GM21576 (cell line): Measurements from ENCODE around the gene TAPBP.

ENCODE experiments used
- ATAC-seq: cut with Tn5 transposase; IDR thresholded peaks from one replicate; pipeline ENCODE4 v1.9.1; 2021; ENCODE audit warnings: mild to moderate bottlenecking, moderate library complexity; ENCODE audit not compliant: unreplicated experiment

The TAPBP gene

DNA sequence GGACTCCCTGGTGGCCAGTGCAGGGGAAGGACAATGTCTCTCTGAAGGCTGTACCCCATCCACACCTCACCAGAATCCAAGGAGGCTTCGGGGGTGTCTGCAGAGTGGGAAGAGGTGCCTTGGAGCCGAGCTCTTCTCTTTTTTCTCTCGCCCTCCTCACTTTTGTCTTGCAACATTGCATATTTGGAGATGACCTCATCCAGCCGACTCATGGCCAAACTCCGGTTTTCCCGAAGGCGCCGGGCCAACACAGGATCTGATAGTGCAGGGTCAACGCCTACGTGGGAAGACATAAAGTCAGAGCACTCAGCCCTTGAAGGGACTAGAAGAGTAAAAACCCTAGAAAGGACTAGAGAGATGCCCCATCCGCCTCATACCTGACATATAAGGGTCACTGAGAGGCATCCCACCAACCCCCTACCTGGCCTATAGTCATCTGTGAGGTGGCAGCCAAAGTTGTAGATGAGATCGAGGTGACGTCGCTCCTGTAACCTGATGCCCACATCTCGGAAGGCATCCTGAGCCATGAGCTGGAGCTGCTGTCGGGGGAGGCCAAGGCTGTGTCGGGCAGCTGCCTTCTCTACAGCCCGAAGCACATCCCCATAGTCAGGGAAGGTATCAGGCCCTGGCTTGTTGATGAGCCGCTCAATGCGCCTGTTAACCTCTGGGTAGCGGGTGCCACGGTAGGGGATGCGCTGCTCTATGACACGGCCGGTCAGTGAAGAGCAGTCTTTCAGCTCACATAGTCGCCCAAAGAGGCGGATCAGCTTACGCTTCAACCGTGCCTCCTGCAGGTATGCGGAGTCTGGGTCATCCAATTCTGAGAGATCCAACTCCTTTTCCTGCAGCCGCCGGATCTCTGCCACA, 6.7 kb upstream of the TAPBP start:
- no peak for ATAC-seq

DNA sequence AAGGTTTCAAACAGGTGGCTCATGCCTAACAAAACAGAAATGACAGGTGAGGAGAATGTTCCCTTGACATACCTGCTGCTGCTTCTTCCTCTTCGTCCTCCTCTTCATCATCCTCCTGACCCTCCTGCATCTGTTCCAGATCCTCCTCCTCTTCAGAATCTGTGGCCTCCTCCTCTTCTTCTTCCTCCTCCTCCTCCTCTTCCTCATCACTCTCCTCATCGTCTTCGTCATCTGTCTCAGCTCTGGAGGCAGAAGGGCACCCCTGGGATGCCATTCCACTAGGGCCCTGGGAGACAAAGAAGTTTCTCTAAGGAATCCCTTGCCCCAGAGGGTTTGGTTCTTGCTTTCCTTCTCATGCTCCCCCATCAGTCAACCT, 6.0 kb upstream of the TAPBP start:
- no peak for ATAC-seq

DNA sequence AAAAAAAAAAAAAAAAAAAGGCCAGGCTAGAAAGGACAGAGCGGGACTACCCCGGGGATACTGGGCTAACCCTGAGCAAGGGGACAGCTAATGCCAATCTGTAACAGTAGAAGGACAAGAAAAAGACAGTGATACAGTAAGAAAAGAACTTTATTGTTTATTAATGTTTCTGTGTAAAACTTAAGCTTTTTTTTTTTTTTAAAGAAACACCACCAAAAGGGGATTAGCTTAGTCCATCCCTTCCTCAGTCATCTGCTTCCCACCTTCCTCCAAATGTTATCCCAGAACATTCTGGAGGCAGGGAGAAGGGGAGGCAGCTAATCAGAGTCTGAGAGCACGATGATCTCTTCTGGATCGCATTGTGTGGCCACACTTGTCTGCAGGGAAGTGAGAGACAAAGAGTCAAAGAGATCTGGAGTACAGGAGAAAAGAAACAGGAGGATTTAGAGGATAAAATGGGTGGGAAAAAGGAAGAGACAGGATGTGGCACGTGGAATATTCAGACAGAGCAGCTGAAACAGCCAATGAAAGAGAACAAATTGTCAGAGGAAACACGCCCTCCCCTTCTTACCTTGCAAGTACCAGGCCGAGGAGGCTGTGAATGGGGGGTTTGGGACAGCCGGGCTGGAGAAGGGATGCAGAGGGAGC, 4.7 kb upstream of the TAPBP start:
- no peak for ATAC-seq

DNA sequence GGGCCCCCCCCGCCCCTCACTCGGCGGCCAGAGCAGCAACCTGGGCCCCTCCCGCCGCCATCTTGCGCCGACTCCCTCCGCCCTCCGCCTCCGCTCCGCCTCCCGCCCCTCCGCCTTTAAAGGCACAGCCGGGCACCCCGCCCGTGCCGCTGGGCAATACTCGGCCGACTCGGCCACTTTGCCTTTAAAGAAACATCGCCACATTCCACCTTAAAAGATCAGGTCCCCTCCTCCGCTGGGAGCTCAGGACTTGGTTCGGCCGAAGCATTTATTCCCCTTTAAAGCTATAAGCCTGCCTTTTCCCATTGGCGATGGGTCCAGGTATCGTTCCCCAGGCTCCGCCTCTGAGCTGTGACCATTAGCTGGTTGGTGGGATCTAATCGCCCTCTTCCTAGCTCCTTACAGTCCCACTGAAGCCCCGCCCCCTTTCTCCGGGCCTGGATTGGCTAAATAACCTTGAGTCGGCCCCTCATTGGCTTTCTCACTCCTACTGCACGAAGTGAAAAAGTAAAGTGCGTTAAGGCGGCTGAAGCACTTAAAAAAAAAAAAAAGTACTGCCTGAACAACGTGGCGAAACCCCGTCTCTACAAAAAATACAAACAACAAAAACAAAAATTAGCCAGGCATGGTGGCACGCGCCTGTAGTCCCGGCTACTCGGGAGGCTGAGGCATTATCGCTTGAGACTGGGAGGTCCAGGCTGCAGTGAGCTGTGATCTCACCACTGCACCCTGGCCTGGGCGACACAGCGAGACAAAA, 4.0 kb upstream of the TAPBP start, which contains the start of gene ZBTB22:
TSS of gene ZBTB22 (minus strand) at position 76 of the 757 bp plus-strand sequence. CDS start 828 bp downstream, outside the sequence.
- ATAC-seq, result peak; percentile 38

DNA sequence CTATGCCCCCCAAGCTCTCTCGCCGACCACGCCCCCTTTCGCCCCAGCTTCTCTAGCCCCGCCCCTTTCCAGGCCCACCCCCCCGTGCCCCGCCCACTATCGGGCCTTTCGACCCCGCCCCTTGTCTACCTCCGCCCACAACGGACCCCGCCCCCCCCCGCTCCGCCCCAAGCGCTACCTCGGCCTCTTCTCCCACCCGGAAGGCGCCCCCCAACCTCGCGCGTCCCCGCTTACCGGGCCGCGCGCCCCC, 3.5 kb upstream of the TAPBP start:
- no peak for ATAC-seq

DNA sequence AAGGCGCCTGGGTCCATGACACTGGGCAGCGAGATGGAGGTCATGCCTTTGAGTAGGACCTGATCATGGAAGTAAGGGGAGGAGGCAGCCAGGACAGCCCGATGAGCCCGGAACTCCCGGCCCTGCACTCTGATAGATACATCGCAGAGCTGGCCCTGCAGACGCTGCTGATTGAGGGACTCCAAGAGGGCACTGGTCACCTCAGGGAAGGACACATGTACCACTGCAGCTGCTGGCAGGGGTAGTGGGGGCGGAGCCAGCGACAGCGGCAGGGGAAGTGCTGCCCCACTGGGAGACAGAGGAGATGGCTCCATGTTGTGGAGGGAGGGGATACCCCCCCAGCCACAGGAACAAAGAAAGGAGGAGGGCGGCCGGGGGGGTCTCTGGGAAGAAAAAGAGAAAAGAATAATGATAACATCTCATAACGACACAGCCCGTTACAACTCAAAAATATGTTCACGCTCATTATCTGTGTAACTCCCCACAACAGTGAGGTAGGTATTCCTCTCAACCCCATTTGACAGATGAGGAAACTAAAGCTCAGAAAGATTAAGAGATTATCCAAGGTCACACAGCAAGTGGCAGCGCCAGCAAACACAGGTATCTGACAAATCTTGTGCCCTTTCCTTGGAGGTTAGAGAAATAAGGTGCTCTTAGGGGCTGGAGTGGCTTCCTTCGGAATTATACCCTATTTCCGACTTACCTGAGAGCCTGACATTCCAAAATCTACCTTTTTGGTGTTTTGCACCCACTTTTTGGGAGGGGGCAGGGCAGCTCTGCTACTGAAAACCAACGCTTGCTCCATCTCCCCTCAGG, 2.9 kb upstream of the TAPBP start:
- ATAC-seq, result no peak

DNA sequence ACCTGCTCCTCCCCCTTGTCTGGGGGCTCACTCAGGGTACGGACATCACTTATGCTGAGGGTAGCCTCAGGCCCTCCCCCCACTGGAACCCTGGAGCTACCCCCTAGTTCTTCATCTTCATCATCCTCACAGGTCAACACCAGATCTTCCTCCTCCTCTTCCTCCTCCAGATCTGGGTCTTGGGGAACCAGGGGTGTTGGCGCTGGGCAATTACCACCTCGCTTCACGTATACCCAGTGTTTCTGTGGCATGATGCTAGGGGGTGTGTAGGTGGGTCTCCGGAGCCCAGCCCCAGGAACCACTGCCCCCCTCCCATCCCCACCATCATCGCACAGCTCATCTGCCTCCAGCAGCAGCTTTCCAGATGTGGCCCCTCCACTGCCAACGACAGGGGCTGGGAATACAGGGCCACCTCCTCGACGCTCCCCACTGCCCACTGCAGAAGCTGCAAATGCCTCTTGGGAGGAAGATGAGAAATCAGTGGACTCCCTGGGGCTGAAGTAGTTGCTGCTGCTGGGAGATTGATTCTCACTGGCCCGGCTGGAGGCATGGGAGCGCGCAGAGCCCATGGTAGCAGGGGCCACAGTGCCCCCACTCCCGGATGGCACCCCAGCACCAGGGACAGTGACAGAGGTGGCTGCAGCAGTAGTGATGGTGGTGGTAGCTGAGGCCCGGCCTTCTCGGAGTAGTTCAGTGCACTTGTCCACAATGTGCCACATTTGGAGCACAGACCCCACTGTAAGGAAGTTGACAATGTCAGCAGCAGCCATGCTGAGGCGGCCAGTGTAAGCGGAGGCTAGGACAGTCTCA, 2.1 kb upstream of the TAPBP start:
- no peak for ATAC-seq

DNA sequence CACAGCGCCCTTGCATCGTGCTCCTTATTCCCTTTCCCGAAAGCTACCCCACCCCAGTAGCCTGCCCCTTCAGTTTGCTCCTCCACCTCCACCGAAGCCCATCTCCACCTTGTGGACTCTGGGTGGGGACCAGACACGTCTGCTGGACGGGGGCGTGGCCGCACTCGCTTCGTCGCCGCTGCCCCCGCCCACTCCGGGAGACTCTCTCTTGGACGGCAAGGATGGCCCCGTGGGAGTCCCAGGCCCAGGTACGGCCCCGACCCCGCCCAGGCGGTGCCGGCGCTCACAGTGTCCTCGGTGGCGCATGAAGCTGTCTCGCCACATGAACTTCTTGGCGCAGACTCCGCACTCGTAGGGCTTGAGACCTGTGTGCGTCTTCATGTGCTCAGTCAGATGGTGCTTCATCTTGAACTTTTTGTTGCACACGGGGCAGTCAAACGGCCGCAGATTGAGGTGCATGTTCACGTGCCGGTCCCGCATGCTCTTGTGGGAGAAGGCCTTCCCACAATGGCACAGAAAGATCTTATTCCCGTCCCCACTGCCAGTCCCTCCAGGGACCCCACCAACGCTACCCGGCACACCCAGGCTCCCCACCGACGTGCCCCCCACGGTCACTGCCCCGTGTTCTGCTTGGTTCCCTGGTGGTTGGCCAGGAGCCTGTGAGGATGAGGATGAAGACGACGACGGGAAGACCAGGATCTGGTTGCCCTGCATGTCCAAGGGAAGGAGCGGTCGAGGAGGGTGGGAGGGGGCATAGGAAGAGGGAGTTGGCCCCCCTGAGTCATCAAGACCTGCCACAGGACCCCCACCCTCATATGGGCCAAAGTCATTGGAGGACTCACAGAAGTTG, 1.3 kb upstream of the TAPBP start:
- no peak for ATAC-seq

DNA sequence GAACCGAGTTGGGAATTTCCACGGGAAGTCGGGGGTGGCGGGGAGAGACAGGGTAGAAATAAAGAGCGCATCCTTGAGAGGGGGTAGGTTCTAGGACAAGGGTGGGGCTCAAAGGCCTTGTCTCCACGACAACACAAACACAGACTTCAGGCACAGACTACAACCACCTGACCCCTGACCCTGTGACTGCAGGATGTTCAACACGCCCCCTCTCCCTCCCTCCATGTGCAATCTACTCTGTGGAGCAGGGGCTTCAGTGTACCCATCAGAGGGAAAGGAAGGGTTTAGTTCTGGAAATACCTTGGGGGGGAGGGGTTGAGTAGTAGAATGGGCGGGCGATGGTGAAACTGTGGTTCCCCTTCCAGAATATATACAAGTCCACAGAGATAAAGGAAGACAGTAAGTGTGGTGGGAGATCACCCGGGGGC, 651 bp upstream of the TAPBP start:
- no peak for ATAC-seq

DNA sequence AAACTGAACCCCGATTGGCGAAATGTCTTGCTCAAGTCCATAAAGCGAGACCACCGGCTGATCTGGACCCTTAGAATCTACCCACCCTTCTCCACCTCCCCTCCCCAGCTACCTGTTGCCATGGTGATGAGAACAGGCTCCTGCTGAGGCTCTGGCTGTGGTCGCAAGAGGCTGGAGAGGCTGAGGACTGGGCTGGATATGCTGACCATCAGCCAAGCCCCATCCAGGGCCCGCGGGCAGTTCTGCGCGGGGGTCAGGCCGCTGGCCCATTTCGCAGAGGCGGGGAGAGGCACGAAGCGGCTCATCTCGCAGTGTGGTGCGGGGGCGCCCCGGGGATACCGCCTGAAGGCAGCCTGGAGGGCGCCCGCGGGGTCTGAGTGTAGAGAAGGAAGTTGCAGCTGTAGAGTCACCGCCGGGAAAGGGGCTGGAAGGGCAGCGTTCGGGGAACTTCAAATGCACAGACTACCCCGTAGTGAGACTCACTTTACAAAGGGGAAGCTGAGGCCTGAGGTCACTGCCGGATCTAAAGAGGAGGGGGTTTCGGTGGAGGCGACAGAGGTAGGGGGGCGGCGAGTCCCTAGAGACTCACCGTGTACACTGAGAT, 671 bp downstream of the TAPBP start:
- peak; percentile 4 for ATAC-seq

DNA sequence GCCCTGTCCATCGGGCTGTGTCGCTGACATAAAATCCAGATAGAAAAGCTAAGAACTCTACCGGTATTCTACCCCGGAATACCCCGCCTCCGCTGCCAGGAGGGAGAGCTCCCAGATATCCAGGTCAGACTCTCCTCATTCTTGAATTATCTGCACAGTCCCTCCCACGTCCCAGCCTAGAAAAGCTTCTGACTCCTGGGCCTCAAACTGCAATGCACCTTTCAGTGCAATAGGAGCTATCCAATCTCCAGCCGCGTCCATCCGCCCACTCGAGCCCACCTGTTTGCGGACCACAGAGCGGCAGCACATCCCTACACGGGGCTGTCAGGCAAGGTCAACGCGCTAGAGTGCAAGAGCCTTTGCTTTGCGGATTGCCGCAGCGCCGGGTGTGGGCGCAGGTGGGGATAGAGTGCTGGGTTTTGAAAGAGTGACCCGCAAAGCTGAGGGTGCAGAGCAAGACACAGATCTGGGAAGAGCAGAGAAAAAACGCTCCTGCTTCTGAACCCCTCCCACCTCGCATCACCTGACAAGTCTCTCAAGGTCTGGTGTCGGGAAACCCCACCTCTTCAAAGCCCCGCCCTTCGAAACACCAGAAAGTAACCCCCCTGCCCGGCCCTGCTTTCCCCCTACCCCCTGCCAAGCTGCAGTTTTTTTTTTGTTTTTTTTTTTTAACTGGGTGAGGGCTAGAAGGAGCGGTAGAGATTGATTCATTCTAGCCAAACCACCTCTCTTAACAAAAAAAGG, 1.3 kb downstream of the TAPBP start:
- no peak for ATAC-seq

DNA sequence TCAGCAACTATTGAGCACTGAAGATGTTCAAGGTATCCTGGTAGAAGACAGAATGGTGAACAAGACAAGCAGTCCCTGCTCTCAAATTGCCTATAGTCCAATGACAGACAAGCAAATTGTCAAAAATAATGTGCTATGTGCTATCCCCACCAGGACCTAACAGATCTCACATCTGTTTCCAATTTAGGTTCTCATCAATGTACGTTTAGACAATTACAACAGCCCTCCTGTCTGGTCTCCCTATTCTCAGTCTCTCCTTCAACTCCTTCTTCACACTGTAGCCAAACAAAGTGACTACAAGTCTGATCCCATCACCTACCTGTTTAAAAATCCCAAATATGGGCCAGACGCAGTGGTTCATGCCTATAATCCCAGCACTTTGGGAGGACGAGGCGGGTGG, 7.5 kb downstream of the TAPBP start:
- ATAC-seq, result no peak

DNA sequence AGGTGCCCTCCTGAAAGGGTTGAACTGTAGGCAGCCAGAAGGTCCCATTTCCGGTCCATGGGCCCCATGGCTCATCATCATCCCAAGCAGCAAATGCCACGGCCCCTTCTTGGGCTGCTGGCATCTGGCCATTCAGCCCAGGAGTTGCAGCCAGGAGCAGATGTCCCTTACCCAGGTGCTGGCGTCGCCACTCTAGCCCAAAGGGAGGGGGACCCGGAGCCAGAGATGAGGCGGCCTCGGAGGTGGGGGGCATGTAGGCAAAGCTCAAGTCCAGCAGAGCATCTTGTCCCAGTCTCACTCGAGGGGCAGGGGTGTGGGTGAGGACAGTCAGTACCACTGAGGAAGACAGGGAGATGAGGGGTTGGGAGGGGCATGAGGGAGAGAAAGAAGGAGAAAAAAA, 8.8 kb downstream of the TAPBP start:
- ATAC-seq, result no peak

DNA sequence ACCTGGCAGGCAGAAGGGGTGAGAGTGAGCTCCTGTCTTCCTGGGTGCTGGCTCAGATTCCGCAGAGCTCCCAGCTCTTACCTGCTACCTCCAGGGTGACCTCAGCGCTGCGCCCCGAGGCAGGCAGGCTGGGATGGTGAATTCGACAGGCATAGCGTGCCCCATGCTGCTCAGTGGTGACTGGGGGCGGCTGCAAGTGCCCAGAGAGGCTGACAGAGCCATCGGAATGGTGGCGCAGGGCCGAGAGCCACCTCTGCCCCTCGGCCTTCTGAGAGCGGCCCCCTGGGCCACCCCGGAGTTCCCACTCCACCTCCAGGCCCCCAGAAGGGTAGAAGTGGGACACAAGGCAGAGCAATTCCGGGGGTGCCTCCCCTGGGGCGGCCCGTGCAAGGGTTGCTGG, 9.7 kb downstream of the TAPBP start:
- ATAC-seq, result no peak

DNA sequence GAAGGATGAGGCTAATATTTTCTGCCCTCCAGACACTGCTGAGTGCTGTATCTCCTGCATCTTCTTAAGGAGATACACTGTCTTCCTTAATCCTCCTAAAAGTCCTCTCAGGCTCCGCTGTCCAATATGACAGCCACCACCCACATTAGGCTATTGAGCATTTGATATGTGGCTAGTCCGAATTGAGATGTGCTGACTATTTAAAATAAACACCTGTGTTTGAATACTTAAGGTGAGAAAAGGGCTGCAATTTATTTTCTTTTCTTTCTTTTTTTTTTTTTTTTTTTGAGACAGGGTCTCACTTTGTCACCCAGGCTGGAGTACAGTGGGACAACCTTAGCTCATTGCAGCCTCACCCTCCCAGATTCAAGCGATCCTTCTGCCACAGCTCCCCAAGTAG, 12.0 kb downstream of the TAPBP start:
- ATAC-seq, result no peak

DNA sequence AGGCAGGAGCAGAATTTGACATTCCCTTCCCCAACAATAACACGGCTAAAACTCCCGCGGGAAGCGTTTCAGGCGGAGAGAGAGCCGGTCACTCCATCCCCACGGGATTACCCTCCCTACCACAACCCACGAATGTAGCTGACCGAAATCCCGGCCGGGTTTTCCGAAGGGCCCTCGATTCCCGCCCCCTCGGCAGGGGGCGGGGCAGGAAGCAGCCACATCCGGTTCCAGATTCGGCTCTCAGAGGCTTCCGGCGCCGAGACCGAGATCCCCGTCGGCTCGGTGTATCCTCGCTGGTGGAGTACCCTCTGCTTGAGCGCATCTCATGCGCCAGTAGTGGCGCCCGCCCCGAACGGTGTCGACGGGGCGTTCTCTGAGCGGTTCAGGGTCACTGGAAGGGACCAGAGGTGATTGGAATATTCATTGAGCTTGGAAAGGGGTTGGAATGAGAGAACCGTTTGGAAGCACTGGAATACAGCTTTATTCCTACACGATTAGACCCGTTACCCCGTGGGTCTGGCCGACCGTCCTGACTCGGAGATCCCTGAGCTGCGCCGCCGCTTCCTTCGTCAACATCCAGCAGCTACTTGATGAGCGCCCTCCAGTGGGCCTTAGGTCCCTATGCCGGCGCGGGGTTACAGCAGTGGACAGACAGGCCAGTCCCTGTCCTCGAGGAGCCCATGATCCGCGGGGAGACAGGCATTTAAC, 14.5 kb downstream of the TAPBP start:
- peak; percentile 73 for ATAC-seq

DNA sequence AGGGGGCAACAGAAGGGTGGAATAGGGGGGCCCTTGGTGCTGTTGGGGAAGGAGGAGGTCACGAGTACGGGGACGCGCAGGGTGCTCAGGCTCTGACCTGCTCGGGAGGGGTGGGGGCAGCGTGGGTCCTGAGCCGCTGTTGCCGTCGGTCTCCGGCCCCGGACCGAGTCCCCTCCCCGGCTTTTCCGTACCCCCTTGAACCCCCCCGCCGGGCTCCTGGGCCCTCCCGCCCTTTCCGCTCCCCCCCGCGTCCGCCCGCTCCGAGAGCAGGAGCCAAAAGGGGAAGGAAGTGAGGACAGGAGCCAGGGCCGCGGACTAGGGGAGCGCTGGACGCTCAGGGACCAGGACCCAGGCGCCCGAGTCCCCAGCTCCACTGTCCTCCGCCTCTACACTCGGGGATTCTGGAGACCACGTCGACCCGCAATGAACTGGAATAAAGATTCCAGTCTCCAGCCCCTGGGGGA, 15.1 kb downstream of the TAPBP start, which contains the start of gene RGL2:
TSS of gene RGL2 (minus strand) at position 170 of the 464 bp plus-strand sequence. CDS start 332 bp downstream, outside the sequence.
- peak; percentile 20 for ATAC-seq
